T-helper 1 cell treated with Interleukin-12 subunit alpha and Interleukin-12 subunit beta and Interleukin-4 antibody, amounts not matched to agents 30 ng/mL and 1 ng/mL, for 36 hours (primary cell): ENCODE data around the gene RAB40B. TPM values are rescaled to one million over a fixed set of nuclear protein-coding genes. Genes with fewer than 3 reads are reported as not detected.
"Not testable (repeated sequence)": the region's sequence is repeated elsewhere in the genome, so short reads cannot be mapped to it uniquely, and the experiment has no call there.

Experiments
- intact Hi-C: fragments of 100-400 bp; cut with micrococcal nuclease; formaldehyde crosslinking; loops from one replicate; pipeline ENCODE4 v1.15.1; 2024
- total RNA-seq: library from RNA; stranded (reverse); gene quantifications from 2 replicates; pipeline ENCODE4 v1.2.3, GENCODE V29; 2022

Gene RAB40B, protein sequence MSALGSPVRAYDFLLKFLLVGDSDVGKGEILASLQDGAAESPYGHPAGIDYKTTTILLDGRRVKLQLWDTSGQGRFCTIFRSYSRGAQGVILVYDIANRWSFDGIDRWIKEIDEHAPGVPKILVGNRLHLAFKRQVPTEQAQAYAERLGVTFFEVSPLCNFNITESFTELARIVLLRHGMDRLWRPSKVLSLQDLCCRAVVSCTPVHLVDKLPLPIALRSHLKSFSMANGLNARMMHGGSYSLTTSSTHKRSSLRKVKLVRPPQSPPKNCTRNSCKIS
- total RNA-seq: 1.8 and 2.0 TPM in 2 replicates

DNA sequence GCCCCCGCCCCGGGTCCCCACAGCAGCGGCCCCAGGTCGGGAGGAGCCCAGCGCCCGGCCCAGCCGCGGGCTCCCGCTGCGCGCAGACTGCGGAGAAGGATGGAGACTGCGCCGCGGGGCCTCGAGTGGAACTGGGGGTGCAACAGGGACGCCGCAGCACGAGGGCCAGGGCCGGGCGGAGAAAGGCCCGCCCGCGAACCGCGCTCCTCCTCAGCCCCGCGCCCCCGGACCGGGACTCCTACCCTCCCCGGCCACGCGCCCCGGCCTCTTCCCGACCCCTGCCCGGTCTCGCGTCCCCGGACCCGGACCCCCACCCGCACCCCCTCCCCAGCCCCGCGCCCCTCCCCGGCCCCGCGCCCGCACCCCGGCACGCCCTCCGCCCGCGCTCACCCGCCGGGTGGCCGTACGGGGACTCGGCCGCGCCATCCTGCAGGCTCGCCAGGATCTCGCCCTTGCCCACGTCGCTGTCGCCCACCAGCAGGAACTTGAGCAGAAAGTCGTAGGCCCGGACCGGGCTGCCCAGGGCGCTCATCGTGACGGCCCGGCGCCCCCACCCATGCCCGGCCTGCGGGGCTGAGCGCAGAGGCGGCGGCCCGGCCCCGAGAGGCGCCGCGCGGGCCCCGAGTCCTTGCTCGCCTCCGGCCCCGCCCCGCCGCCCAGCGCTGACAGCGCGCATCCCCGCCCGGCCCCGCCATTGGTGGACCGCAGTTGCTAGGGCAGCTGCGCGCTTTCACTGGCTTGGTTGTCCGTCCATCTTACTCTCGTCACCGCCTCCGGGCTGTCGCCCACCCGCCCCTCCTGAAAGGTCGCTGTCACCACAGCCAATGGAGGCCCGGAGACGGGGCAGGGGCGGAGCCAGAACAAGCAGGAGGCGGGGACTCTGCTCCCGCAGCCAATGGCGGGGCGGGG is at the start of gene RAB40B:
TSS of gene RAB40B (minus strand) at position 634 of the 909 bp plus-strand sequence. CDS start at position 532, 102 bp downstream.
- intact Hi-C loops: loop anchor here (1.0 to 2.0 kb wide), 5 partner anchors 18 to 353 kb away; partner anchors contain the start of genes FN3KRP, NARF, TBCD and WDR45B

DNA sequence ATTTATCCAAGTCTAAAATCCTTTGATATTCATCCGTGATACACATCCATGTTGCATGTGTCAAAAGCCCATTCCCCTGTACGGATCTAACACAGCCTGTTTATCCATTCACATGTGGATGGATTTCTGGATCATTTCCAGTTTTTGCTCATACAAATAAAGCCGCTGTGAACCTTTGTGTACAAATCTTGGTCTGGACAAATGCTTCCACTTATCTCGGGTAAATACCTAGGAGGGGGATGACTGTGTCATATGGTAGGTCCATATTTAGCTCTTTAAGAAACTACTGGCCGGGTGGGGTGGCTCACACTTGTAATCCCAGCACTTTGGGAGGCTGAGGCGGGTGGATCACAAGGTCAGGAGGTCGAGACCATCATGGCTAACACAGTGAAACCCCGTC is 47.0 kb upstream of the RAB40B start:
- intact Hi-C loops: no loop called here

DNA sequence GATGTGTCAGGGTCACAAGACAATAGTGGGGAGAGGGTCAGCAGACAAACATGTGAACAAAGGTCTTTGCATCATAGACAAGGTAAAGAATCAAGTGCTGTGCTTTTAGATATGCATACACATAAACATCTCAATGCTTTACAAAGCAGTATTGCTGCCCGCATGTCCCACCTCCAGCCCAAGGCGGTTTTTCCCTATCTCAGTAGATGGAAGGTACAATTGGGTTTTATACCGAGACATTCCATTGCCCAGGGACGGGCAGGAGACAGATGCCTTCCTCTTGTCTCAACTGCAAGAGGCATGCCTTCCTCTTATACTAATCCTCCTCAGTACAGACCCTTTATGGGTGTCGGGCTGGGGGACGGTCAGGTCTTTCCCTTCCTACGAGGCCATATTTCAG is 46.2 kb upstream of the RAB40B start:
- intact Hi-C loops: not testable (repeated sequence)

DNA sequence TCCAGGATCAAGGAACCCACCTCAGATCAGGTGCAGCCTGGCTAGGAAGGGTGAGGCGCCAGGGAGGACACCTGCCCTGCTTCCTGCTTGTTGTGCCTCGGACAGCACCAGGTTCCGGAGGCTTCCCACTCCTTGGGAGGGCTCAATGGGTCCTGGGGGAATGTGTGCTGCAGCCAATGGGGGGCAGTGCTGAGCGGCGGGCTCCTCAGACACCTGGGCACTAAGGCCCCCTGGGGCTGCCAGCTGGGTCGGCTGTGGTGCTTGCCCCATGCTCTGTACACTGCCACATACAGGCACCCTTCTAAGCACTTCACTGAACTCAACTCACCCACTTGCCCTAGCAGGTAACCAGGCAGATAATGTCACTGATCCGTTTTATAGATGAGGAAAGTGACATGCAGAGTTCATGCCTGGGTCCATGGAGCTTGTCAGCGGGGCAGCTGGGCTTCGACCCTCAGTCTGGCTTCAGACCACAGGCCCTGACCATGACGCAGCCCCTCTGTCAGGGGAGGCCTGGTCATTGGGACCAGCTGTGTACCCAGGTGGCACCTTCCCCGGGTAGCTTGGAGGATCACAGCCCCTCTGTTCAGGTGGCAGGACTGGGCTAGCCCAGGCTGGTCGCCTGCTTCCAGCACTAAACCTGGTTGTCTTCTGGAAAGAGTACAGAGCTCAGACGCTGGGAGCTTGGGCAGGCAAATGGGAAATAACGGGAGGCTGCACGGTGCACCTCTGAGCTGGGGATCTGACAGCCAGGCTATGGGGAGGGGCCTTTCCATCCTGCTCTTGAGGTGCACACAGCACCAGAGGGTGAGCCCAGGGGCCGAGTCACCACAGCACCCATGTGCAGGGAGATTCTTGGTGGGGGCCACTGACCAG is 45.1 kb upstream of the RAB40B start:
- intact Hi-C loops: no loop called here

DNA sequence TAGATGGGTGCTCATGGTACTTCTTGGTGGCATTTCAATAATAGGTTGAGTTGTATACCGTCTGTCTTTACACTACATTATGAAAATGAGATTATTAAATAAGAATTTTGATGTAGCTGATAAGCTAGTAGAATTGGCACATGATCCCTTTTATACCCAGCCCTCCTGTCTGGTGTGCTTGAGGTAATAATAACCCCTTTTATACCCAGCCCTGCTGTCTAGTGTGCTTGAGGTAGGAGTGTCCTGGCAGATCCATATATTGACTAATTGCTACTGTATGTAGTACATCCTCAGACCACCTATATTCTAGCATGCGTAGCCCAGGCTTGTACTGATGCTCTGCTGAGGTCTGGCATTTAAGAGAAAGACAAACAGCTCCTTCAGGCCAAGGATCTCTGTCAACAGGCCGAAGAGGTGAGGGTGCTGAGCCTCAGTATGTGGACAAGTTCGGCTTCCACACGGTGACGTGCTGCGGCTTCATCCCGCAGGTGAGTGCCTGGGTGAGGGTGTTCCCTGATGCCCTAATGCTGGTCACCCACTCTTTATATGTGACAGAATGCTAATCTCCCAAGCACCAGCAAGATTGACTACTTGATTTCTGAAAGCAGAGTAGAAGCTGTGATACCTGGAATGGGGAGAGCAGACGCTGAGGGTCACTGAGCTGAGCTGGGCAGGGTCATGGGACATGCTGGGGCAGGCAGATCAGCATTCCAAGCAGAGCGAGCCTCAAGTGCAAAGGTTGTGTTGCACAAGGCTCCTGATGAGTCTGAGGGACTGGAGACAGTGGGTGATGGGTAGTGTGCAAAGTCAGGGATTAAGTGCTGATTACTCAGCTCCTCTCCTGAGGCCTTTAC is 42.6 kb upstream of the RAB40B start:
- intact Hi-C loops: no loop called here

DNA sequence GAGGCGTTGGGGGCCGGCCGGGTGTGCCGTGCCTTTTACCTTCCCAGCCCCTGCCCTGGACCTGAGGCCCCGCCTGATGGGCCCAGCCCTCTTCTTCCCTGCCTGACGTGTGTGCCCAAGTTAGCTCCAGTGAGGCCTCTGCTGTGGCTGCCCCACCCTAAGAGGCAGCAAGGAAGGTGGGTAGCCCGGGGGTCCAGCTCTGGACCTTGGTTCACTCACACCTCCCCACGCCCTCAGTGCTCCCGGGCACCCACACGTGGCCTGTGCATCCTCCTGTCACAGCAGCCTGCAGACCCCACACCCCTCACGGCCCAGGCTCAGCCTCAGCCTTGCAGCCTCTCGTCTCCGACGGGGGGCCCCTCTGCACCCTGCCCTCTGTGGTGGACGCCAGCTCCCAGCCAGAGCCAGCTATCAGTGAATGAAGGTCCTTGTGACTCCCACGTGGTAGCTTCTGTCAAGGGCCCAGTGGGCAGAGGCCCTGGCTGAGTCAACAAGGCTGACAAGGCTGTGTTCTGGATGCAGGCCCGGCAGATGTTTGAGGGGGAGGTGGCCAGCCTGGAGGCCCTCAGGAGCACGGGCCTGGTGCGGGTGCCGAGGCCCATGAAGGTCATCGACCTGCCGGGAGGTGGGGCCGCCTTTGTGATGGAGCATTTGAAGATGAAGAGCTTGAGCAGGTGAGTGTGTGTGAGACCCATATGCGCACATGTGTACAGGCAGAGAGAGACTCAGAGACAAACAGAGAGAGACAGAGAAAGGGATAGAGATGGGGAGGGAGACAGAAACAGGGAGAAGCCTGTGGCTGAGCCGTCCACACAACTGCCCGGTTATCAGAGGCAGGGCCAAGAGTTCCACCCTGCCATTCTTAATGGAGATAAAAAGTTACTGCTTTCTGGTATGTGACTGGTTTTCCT is 39.7 kb upstream of the RAB40B start:
- intact Hi-C loops: no loop called here

DNA sequence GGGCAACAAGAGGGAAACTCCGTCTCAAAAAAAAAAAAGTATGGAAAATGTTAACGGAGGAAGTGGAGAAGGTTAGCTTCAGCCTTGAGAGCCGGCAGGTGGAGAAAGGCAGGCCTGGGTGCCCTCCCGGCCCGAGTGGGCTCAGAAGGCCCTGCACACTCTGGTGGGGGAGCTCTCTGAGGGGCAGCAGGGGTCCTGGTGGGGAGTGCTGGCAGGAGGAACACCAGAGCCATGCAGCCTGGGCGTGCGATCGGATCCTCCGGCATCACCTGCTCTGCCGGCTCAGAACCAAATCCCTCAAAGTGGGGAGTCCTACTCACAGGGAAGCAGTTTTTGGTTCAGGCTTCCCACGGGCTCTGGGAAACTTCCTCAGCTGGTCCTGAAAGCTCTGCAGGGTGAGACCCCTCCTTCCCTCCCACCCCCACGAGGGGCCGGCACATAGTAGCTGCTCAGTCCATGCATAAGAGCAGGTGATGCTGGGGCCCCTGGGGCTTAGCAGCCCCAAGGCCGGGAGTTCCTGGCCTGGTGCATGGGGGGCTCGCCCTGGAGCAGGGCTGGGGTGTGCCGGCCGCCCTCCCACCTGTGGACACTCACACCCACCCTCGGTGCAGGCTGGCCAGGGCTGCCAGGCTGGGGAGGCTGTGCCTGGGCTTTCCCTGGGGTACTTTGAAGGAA is 38.1 kb upstream of the RAB40B start:
- intact Hi-C loops: no loop called here

DNA sequence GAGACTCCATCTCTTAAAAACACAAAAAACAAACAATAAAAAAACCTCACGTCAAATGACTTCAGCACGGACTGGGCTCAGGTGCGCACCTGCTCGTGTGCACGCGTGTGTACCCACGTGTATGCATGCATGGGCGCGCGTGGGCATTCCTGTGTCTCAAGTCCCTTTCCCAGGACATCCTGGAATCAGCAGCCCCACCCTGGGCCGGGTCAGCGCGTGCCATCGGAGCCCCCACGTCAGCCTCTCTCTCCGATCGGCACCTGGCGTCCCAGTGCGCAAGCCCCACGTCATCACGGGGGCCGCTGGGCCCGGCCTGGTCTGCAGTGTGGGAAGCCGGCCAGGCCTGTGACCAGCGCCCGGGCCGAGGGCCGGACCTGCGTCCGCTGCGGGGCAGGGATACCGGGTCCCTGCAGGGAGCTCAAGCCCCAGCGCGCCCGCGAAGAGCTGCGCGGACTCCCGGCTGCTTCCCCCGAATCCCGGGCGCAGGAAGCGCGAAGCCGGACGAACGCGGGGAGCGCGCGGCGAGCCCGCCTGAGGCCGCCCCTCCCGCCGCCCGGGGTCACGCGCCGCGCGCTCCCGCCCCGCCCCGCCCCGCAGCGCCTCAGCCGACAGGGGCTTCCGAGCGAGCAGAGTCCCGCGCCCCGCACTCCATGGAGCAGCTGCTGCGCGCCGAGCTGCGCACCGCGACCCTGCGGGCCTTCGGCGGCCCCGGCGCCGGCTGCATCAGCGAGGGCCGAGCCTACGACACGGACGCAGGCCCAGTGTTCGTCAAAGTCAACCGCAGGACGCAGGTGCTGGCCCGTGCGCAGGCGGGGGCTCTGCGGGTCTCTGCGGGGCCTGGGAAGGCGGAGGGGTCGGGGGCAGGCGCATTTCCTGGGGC is 36.7 kb upstream of the RAB40B start, which contains the start of gene FN3K:
TSS of gene FN3K (plus strand) at position 629 of the 880 bp plus-strand sequence. CDS start at position 651, 22 bp downstream.
- intact Hi-C loops: loop anchor here (1.0 kb wide), 2 partner anchors 16 to 19 kb away; partner anchors contain the start of gene FN3KRP

DNA sequence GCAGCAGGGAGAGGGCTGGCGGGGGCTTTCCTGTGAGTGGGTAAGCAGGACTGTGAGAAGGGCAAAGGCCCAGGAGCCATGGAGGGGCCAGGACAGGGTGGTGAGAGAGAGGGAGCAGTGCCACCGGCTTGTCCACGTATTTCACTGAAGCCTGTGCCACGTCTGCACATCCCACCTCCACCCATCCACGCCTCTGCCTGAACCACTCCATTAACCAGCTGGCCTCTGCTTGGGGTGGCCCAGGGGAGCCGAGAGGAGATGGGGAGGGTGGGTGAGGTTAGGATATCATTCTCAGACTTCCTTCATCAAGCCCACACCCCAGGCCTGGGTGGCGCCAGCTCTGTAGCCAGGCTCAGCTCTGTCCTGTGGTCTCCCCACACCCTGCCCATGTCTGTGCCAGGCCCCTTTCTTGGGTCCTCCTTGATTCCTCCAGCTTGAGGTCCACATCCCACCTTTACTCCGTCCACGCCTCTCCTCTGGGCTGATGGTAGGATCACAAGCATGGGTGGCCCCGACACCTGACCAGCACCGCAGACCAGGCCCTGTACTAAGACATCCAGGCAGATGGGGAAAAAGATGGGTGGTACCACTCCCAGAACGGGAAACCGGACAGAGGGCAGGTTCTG is 33.7 kb upstream of the RAB40B start:
- intact Hi-C loops: no loop called here

DNA sequence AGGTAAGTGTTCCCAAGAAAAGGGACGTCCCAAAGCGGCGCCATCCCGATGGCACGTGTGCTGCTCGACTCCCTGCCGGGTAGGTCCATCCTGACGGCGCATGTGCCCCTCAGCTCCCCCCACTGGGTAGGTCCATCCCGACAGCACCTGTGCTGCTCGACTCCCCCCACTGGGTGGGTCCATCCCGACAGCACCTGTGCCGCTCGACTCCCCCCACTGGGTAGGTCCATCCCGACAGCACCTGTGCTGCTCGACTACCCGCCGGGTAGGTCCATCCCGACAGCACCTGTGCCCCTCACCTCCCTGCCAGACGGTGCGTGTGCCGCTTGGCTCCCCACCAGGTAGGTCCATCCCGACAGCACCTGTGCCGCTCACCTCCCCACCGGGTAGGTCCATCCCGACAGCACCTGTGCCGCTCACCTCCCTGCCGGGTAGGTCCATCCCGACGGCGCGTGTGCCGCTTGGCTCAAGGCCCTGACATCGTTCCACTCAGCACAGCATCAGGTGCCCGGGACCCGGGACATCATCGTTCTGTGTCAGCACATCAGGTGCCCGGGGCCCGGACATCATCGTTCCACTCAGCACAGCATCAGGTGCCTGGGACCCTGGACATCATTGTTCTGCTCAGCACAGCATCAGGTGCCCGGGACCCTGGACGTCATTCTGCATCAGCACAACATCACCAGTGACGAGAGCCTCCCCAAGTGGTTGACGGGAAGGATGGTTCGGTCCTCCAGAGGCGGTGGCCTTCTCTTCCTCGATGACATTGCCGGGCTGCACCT is 31.2 kb upstream of the RAB40B start:
- intact Hi-C loops: no loop called here

DNA sequence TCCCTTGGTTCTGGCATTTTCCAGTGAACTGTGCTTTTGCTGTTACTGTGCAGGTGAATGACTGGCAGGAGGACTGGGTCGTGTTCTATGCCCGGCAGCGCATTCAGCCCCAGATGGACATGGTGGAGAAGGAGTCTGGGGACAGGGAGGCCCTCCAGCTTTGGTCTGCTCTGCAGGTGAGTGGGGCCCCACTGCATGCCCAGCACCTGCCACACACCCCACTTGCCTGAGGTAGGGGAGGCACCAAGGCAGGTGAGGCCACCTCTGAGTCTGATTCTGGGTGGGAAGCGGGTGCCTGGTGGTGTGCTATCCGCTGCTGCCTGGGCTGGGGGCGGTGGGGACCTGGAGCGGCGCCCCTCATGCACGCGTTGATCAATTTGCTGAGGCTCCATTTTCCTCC is 27.9 kb upstream of the RAB40B start:
- intact Hi-C loops: no loop called here

DNA sequence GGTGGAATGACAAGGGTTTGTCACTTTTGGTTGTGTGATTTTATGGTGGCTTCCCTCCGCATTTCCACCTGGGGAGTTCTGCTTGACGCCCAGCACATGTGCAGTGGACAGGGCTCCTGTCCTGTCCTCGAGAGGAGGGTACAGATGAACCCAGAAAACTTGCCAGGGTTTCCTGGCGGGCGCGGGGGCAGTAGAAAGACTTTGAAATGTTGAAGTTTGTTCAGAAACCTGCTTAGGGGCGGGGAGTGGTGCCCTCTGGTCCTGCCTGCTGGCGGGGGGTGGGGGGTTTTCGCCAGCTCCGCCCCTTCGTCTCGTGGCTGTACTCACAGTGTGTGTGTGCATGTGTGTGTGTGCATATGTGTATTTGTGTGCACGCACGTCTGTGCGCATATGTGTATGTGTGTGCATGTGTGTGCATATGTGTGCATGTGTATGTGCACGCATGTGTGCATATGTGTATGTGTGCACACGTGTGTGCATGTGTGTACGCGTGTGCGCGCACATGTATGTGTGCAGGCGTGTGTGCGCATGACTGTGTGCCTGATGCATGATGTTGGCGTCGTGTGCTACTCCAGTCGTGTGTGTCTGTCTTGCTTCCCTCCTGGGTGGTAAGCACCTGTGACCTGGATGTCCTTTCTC is 24.8 kb upstream of the RAB40B start:
- intact Hi-C loops: no loop called here

DNA sequence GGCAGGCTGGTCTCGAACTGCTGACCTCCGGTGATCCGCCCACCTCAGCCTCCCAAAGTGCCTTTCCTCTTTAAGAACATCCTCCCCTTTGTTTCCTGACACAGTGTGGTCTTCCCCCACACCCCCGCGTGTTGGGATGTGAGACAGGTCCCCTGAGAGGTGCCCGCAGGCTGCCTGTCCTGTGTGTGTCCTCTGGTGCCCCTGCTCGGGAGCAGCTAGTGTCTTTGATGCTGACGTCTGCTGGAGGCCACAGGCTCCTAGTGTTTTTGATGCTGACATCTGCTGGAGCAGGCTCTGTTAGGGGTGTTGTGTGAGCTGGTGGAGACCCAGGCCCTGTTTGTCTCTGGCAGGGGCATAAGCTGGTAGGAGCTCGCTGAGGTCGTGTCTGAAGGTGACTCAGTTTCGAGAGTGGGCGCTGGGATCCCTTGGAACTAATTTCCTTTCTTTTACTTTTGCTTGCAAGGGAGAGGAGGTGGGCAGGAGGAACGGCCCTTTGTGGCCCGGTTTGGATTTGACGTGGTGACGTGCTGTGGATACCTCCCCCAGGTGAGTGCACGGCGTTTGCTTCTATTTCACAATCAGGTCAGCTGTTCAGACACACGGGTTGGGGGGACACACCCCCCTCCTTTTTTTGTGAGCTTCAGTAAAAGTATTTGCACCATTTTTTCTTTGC is 24.0 kb upstream of the RAB40B start:
- intact Hi-C loops: no loop called here

DNA sequence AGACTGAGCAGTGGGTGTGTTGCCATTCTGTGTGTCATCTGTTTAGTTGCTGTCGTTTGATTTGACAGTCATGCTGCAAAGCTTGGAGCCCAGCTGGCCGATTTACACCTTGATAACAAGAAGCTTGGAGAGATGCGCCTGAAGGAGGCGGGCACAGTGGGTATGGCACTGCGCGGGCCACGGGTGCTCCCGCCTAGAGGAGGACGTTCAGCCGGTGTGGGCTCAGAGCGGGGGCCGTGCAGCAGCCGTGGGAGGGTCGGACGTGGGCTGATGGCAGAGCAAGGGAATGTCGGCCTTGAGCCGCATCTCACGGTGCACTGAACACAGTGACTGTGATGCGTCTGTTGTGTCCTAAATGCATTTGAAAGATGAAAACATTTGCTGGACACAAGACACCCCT is 21.7 kb upstream of the RAB40B start:
- intact Hi-C loops: no loop called here

DNA sequence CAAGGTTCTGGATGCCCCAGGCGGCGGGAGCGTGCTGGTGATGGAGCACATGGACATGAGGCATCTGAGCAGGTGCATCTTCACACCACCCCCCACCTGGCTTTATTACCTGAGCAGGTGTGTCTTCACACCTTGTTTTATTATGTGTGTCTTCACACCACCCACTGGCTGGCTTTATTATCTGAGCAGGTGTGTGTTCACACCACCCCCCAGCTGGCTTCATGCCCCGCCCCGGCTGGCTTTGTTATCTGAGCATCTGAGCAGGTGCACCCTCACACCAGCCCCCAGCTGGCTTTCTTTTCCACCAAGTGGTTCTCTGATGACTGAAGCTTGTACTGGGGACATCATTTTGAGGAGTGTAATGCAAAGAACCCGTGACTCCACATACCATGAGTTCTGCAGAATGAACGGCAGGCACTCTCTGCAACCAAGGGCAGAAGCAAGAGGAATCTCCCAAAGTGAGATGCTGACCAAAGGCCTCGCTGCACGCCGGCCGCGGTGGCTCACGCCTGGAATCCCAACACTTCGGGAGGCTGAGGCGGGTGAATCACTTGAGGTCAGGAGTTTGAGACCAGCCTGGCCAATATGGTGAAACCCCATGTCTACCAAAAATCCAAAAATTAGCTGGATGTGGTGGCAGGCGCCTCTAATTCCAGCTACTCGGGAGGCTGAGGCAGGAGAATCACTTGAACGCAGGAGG is 20.6 kb upstream of the RAB40B start:
- intact Hi-C loops: loop anchor here (5.0 kb wide), 1 partner anchor 127 kb away; no protein-coding TSS in a partner anchor
